Prostate gland (tissue), 2 donors: ENCODE data around the gene TMEM109. TPM values are rescaled to one million over a fixed set of nuclear protein-coding genes. Genes with fewer than 3 reads are reported as not detected.

ENCODE experiments used
- DNase-seq: peaks from one replicate; pipeline ENCODE4 v3.0.0-alpha.2; 2019; ENCODE audit warnings: low spot score
- H3K27ac ChIP-seq, 2 donors: fragments of 200-600 bp; sonication (generic); 2 replicates each; pipeline ENCODE4 v1.5.1; 2017 to 2019
- H3K27me3 ChIP-seq: fragments of 200-600 bp; sonication (generic); replicated peaks from 2 replicates; pipeline ENCODE4 v1.5.1; 2019; ENCODE audit not compliant: insufficient read depth
- H3K36me3 ChIP-seq, 2 donors: fragments of 200-600 bp; sonication (generic); 1 replicate in 1 of 2; 2 replicates in 1 of 2; pipeline versions ENCODE4 v1.5.1 to v1.8.1; 2017 to 2019
- H3K4me1 ChIP-seq: fragments of 200-600 bp; sonication (generic); replicated peaks from 2 replicates; pipeline ENCODE4 v1.5.1; 2019
- H3K4me3 ChIP-seq, 2 donors: fragments of 200-600 bp; sonication (generic); 2 replicates each; pipeline ENCODE4 v1.5.1; 2017 to 2019
- H3K9me3 ChIP-seq: fragments of 200-600 bp; sonication (generic); 2 replicates; pipeline ENCODE4 v1.5.1; 2017
- CTCF ChIP-seq, 4 experiments: fragments of 200-600 bp in 2 of 4; fragments of 450-650 bp in 2 of 4; sonication (generic) in 2 of 4; IDR thresholded peaks; 1 replicate in 3 of 4; 2 replicates in 1 of 4; pipeline ENCODE4 v1.5.1; 2016 to 2019; ENCODE audit warnings: antibody characterized with exemption in 4 of 4, mild to moderate bottlenecking in 2 of 4, moderate library complexity in 2 of 4
- POLR2A ChIP-seq: fragments of 450-650 bp; IDR thresholded peaks from one replicate; pipeline ENCODE4 v1.6.1; 2016; ENCODE audit warnings: antibody characterized with exemption, mild to moderate bottlenecking
- POLR2AphosphoS5 ChIP-seq: sonication (generic); formaldehyde crosslinking; IDR thresholded peaks from one replicate; pipeline ENCODE4 v1.6.1; 2017; ENCODE audit warnings: antibody characterized with exemption
- WGBS: methylation state at CpG from one replicate; pipeline ENCODE4 v1.1.5; 2018; 5-methylcytosine and 5-hydroxymethylcytosine counted together
- intact Hi-C: fragments of 100-400 bp; cut with DNase I; formaldehyde crosslinking; loops from one replicate; pipeline ENCODE4 v1.14.2; 2022
- total RNA-seq, 2 donors: library from RNA; depleted of rRNA; stranded (reverse); fragments of >200 nt; gene quantifications; one replicate each; pipeline ENCODE4 v1.1.0, GENCODE V29; 2016

The TMEM109 gene
- total RNA-seq, 2 donors from 2014 or later, result 106 to 122 TPM

- TF ChIP-seq POLR2AphosphoS5 (no peak), CTCF (IDR thresholded peaks at IDR 0.05) (no peak), POLR2A (no peak)
- Histone ChIP-seq H3K36me3 (no peaks in the 10 kb centered on the region), H3K27me3 (no peaks in the 10 kb centered on the region), H3K9me3 (no peaks in the 10 kb centered on the region), H3K4me1 (no peaks in the 10 kb centered on the region), H3K4me3 (no peak overlapping the region), H3K27ac (no peak overlapping the region)
- 90% methylated on average over 11 of the region's 11 CpGs for WGBS
- intact Hi-C loops, result no loop called here
- DNase-seq, result no peak
Measured at GRCh38 chr11:60944490-60945294, 30.7 kb downstream of the TMEM109 start.

- no peak for DNase-seq
- WGBS, result 90% methylated on average over 5 of the region's 5 CpGs
- Histone ChIP-seq H3K4me3 (no peak overlapping the region), H3K27me3 (no peaks in the 10 kb centered on the region), H3K36me3 (no peaks in the 10 kb centered on the region), H3K9me3 (no peaks in the 10 kb centered on the region), H3K4me1 (no peaks in the 10 kb centered on the region), H3K27ac (no peak overlapping the region)
- intact Hi-C loops, result no loop called here
- TF ChIP-seq CTCF (IDR thresholded peaks at IDR 0.05) (no peak), POLR2A (no peak), POLR2AphosphoS5 (no peak)
Measured at GRCh38 chr11:60945295-60945667, 31.3 kb downstream of the TMEM109 start.

GRCh38 chr11:60946601-60947264 lies 32.8 kb downstream of the TMEM109 start:
- Histone ChIP-seq H3K4me3 (no peak overlapping the region), H3K36me3 (no peaks in the 10 kb centered on the region), H3K27ac (no peak overlapping the region), H3K4me1 (no peaks in the 10 kb centered on the region), H3K27me3 (no peaks in the 10 kb centered on the region), H3K9me3 (no peaks in the 10 kb centered on the region)
- DNase-seq, result no peak
- 73% methylated on average over 15 of the region's 15 CpGs for WGBS
- intact Hi-C loops, result no loop called here
- no peak for TF ChIP-seq POLR2AphosphoS5
- TF ChIP-seq CTCF (IDR thresholded peaks at IDR 0.05), result no peak
- TF ChIP-seq POLR2A, result no peak

GRCh38 chr11:60947700-60948099 lies 33.7 kb downstream of the TMEM109 start:
- WGBS, result 46% methylated on average over 2 of the region's 2 CpGs
- Histone ChIP-seq H3K27me3 (no peaks in the 10 kb centered on the region), H3K27ac (no peak overlapping the region), H3K36me3 (no peaks in the 10 kb centered on the region), H3K4me3 (no peak overlapping the region), H3K4me1 (no peaks in the 10 kb centered on the region), H3K9me3 (no peaks in the 10 kb centered on the region)
- no peak for TF ChIP-seq POLR2AphosphoS5
- no peak for TF ChIP-seq POLR2A
- no peak for TF ChIP-seq CTCF (IDR thresholded peaks at IDR 0.05)
- intact Hi-C loops, result no loop called here
- no peak for DNase-seq

GRCh38 chr11:60948250-60948649 lies 34.3 kb downstream of the TMEM109 start:
- no peak overlapping the region for H3K27ac ChIP-seq
- H3K4me3 ChIP-seq, result no peak overlapping the region
- no peak for DNase-seq
- no peaks in the 10 kb centered on the region for H3K9me3 ChIP-seq
- TF ChIP-seq POLR2A, result no peak
- no peak for TF ChIP-seq POLR2AphosphoS5
- no peak for TF ChIP-seq CTCF (IDR thresholded peaks at IDR 0.05)
- no peaks in the 10 kb centered on the region for H3K27me3 ChIP-seq
- WGBS, result 84% methylated on average over 5 of the region's 5 CpGs
- H3K4me1 ChIP-seq, result no peaks in the 10 kb centered on the region
- intact Hi-C loops, result no loop called here
- no peaks in the 10 kb centered on the region for H3K36me3 ChIP-seq
